GM23338 (cell line): Measurements from ENCODE around the gene HOXD1. TPM values are rescaled to one million over a fixed set of nuclear protein-coding genes. Genes with fewer than 3 reads are reported as not detected.

Experiments
- ATAC-seq: fragments of 200-7000 bp; cut with Tn5 transposase; 3 replicates; pipeline ENCODE4 v1.9.1; 2020
- DNase-seq: peaks from one replicate; pipeline ENCODE4 v3.0.0-alpha.2; 2015; ENCODE audit warnings: low spot score
- H2AFZ ChIP-seq: fragments of 200-600 bp; sonication (generic); 2 replicates; pipeline ENCODE4 v1.8.0; 2016; ENCODE audit warnings: antibody characterized with exemption, mild to moderate bottlenecking, moderate library complexity
- H3F3A ChIP-seq: fragments of 200-600 bp; sonication (generic); replicated peaks from 2 replicates; pipeline ENCODE4 v1.8.0; 2017; ENCODE audit warnings: antibody characterized with exemption, mixed run types, low read depth
- H3K27ac ChIP-seq: fragments of 200-600 bp; sonication (generic); 2 replicates; pipeline ENCODE4 v1.6.1; 2016; ENCODE audit warnings: low read depth
- H3K27me3 ChIP-seq: fragments of 200-600 bp; sonication (generic); 2 replicates; pipeline ENCODE4 v1.8.0; 2016; ENCODE audit warnings: mild to moderate bottlenecking, mixed run types, moderate library complexity; ENCODE audit not compliant: insufficient read depth
- H3K36me3 ChIP-seq: fragments of 200-600 bp; sonication (generic); 2 replicates; pipeline ENCODE4 v1.8.0; 2016; ENCODE audit warnings: mild to moderate bottlenecking; ENCODE audit not compliant: insufficient read depth
- H3K4me1 ChIP-seq: fragments of 200-600 bp; sonication (generic); 2 replicates; pipeline ENCODE4 v1.8.0; 2016; ENCODE audit warnings: mild to moderate bottlenecking, moderate library complexity; ENCODE audit not compliant: insufficient read depth
- H3K4me2 ChIP-seq: fragments of 200-600 bp; sonication (generic); 2 replicates; pipeline ENCODE4 v1.7.1; 2017; ENCODE audit warnings: mixed run types
- H3K4me3 ChIP-seq: fragments of 200-600 bp; sonication (generic); 2 replicates; pipeline ENCODE4 v1.6.1; 2016; ENCODE audit warnings: mixed run types
- H3K79me2 ChIP-seq: fragments of 200-600 bp; sonication (generic); replicated peaks from 2 replicates; pipeline ENCODE4 v1.8.0; 2017; ENCODE audit warnings: mild to moderate bottlenecking; ENCODE audit not compliant: insufficient read depth
- H3K9me2 ChIP-seq: fragments of 200-600 bp; sonication (generic); 2 replicates; pipeline ENCODE4 v1.8.0; 2017; ENCODE audit not compliant: insufficient read depth
- H4K20me1 ChIP-seq: fragments of 200-600 bp; sonication (generic); replicated peaks from 2 replicates; pipeline ENCODE4 v1.8.0; 2017; ENCODE audit warnings: mild to moderate bottlenecking; ENCODE audit not compliant: insufficient read depth
- H3K27ac Mint-ChIP-seq: 2 replicates; pipeline ENCODE4 v1.8.0; 2020; ENCODE audit warnings: inconsistent platforms, mild to moderate bottlenecking, moderate library complexity, mixed read lengths
- H3K27me3 Mint-ChIP-seq: 3 replicates; pipeline ENCODE4 v1.8.0; 2022; ENCODE audit warnings: low read depth, mild to moderate bottlenecking, moderate library complexity, mixed read lengths, inconsistent platforms; ENCODE audit not compliant: insufficient read depth, poor library complexity
- H3K36me3 Mint-ChIP-seq: 3 replicates; pipeline ENCODE4 v1.8.0; 2021; ENCODE audit warnings: low read depth, mild to moderate bottlenecking, inconsistent platforms, moderate library complexity, mixed read lengths
- H3K4me1 Mint-ChIP-seq: 3 replicates; pipeline ENCODE4 v1.8.0; 2020; ENCODE audit warnings: mild to moderate bottlenecking, inconsistent platforms, mixed read lengths
- H3K4me3 Mint-ChIP-seq: 3 replicates; pipeline ENCODE4 v1.8.0; 2021; ENCODE audit warnings: moderate library complexity, mild to moderate bottlenecking, inconsistent platforms, mixed read lengths
- H3K9me3 Mint-ChIP-seq: 3 replicates; pipeline ENCODE4 v1.8.0; 2020; ENCODE audit warnings: moderate library complexity, mild to moderate bottlenecking, inconsistent platforms, mixed read lengths
- CREB1 ChIP-seq: fragments of 250-450 bp; sonication (Bioruptor Pico); IDR thresholded peaks from 2 replicates; pipeline ENCODE4 v1.5.0; 2020; ENCODE audit warnings: low read depth, mild to moderate bottlenecking, moderate library complexity
- EZH2 ChIP-seq: fragments of 200-600 bp; sonication (generic); IDR thresholded peaks from one replicate; pipeline ENCODE4 v1.8.0; 2017; ENCODE audit warnings: antibody characterized with exemption, mild to moderate bottlenecking, low read depth; ENCODE audit not compliant: unreplicated experiment
- EZH2phosphoT487 ChIP-seq: fragments of 200-600 bp; sonication (generic); IDR thresholded peaks from one replicate; pipeline ENCODE4 v1.8.1; 2018; ENCODE audit warnings: antibody characterized with exemption; ENCODE audit not compliant: unreplicated experiment
- JUNB ChIP-seq: IDR thresholded peaks from one replicate; pipeline ENCODE4 v1.6.1; 2016; ENCODE audit warnings: antibody characterized with exemption; ENCODE audit not compliant: unreplicated experiment
- NANOG ChIP-seq: IDR thresholded peaks from 2 replicates; pipeline ENCODE4 v1.6.1; 2016; ENCODE audit warnings: antibody characterized with exemption, borderline replicate concordance
- POLR2AphosphoS5 ChIP-seq: IDR thresholded peaks from 2 replicates; pipeline ENCODE4 v1.6.1; 2016; ENCODE audit warnings: antibody characterized with exemption, low read depth
- STAT1 ChIP-seq: IDR thresholded peaks from one replicate; pipeline ENCODE4 v1.6.1; 2016; ENCODE audit warnings: antibody characterized with exemption; ENCODE audit not compliant: unreplicated experiment
- ZNF114 ChIP-seq: fragments of 250-450 bp; sonication (Bioruptor Pico); IDR thresholded peaks from 2 replicates; pipeline ENCODE4 v1.5.0; 2020; ENCODE audit warnings: mild to moderate bottlenecking, moderate library complexity
- polyA plus RNA-seq: library from polyadenylated mRNA; unstranded; fragments of >200 nt; fragmentation: Nextera tagmentation; extraction: Ambion mirVana; gene quantifications from 2 replicates; pipeline ENCODE4 v1.2.1, GENCODE V29; 2016
- total RNA-seq: library from RNA; depleted of rRNA; stranded (reverse); fragments of >200 nt; shearing (Covaris generic); gene quantifications from 2 replicates; pipeline ENCODE4 v1.2.3, GENCODE V29; 2014
- TF ChIP-seq, protein P1 (sequence below): IDR thresholded peaks from 2 replicates; pipeline ENCODE4 v1.6.1; 2016; ENCODE audit warnings: antibody characterized with exemption
- TF ChIP-seq, protein P2 (sequence below): IDR thresholded peaks from one replicate; pipeline ENCODE4 v1.6.1; 2018; ENCODE audit warnings: antibody characterized with exemption; ENCODE audit not compliant: unreplicated experiment
- TF ChIP-seq, protein P3 (sequence below), 2 experiments: fragments of 200-600 bp in 1 of 2; sonication (generic) in 1 of 2; conservative IDR thresholded peaks; 2 replicates each; pipeline versions ENCODE4 v1.5.1 to v1.6.1; 2016 to 2017; ENCODE audit warnings: antibody characterized with exemption in 2 of 2, low read depth in 2 of 2, mild to moderate bottlenecking in 2 of 2, moderate library complexity in 1 of 2

Gene HOXD1
- total and polyA plus RNA-seq, 2 experiments from 2014 or later = not detected

DNA sequence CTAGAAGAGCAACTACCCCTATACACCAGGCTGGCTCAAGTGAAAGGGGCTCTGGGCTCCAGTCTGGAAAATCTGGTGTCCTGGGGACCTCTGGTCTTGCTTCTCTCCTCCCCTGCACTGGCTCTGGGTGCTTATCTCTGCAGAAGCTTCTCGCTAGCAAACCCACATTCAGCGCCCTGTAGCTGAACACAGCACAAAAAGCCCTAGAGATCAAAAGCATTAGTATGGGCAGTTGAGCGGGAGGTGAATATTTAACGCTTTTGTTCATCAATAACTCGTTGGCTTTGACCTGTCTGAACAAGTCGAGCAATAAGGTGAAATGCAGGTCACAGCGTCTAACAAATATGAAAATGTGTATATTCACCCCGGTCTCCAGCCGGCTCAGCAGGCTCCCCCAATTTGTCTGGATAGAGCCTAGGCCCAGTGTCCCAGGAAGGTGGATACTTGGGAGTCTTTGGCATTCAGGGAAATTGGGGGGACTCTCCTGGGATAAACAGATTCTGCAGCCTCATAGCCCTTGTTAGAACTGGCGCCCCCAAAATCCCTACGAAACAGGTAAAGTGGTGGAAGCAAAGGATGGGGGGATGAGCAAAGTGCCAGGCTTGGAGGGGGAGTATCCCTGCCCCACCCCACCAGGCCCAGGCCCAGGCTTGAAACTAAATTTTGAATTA, 39.6 kb upstream of the HOXD1 start:
- Mint-ChIP-seq H3K27ac (no peak overlapping the region), H3K4me1 (peaks cover 15% of the 10 kb centered on the region), H3K4me3 (no peak overlapping the region), H3K9me3 (0 out of 3 replicates have a peak, but pooled peaks cover 2% of the 10 kb centered on the region), H3K36me3 (no peaks in the 10 kb centered on the region), H3K27me3 (peaks cover 99% of the 10 kb centered on the region)
- H2AFZ ChIP-seq = no peak overlapping the region
- peaks cover 17% of the 10 kb centered on the region for H3K4me1 ChIP-seq
- TF ChIP-seq EZH2 (peak; percentile 82), POLR2AphosphoS5 (no peak)
- peaks cover 46% of the 10 kb centered on the region for H4K20me1 ChIP-seq
- H3K27me3 ChIP-seq = peaks cover 100% of the 10 kb centered on the region
- ATAC-seq (no peak), DNase-seq (peak; percentile 13)
- peaks cover 20% of the 10 kb centered on the region; the same call in 1 of the 2 replicates for H3F3A ChIP-seq
- H3K4me3 ChIP-seq = no peak overlapping the region
- no peaks in the 10 kb centered on the region for H3K79me2 ChIP-seq
- 0 out of 2 replicates have a peak overlapping the region, but pooled peaks have one; percentile 24 for H3K4me2 ChIP-seq
- H3K36me3 ChIP-seq = no peaks in the 10 kb centered on the region
- no peak overlapping the region for H3K27ac ChIP-seq
- no peaks in the 10 kb centered on the region for H3K9me2 ChIP-seq

DNA sequence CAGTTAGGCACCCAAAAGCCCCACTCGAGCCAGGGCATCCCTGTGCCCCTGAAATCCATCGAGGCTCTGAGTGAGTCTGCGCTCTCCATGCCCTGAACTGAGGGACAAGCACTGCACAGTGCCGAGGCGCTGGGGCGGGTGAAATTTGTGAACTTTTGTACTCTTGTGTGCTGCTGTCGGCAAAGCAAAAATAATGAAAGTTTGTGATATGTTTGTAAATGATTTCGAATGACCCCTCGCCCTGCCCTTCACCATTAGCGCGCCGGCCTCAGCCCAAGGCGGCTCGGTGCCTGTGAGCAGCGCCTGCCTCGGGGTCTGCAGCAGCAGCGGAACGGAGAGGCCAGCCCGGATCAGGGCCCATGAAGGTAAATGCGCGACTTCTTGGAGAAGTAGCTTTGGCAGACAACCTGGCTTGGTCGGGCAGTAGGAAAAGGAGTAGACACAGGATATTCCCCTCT, 39.0 kb upstream of the HOXD1 start:
- DNase-seq = peak; percentile 51
- no peaks in the 10 kb centered on the region for H3K9me2 ChIP-seq
- H3K36me3 Mint-ChIP-seq = no peaks in the 10 kb centered on the region

More for the DNA sequence above, 39.0 kb upstream of the HOXD1 start:
- peaks cover 15% of the 10 kb centered on the region for H3K4me1 Mint-ChIP-seq
- H3K27ac Mint-ChIP-seq = no peak overlapping the region
- peak; percentile 9; the same call in 2 of the 3 replicates for ATAC-seq
- Histone ChIP-seq H3K36me3 (no peaks in the 10 kb centered on the region), H3K4me1 (peaks cover 22% of the 10 kb centered on the region), H3K4me3 (0 out of 2 replicates have a peak overlapping the region, but pooled peaks have one; percentile 17), H3K27me3 (peaks cover 100% of the 10 kb centered on the region), H3K27ac (no peak overlapping the region), H3F3A (peaks cover 25% of the 10 kb centered on the region; the same call in 1 of the 2 replicates), H3K4me2 (no peak overlapping the region), H2AFZ (no peak overlapping the region), H4K20me1 (peaks cover 52% of the 10 kb centered on the region), H3K79me2 (no peaks in the 10 kb centered on the region)
- H3K27me3 Mint-ChIP-seq = peaks cover 99% of the 10 kb centered on the region
- no peak overlapping the region for H3K4me3 Mint-ChIP-seq
- H3K9me3 Mint-ChIP-seq = 0 out of 3 replicates have a peak, but pooled peaks cover 2% of the 10 kb centered on the region
- TF ChIP-seq, protein P1, sequence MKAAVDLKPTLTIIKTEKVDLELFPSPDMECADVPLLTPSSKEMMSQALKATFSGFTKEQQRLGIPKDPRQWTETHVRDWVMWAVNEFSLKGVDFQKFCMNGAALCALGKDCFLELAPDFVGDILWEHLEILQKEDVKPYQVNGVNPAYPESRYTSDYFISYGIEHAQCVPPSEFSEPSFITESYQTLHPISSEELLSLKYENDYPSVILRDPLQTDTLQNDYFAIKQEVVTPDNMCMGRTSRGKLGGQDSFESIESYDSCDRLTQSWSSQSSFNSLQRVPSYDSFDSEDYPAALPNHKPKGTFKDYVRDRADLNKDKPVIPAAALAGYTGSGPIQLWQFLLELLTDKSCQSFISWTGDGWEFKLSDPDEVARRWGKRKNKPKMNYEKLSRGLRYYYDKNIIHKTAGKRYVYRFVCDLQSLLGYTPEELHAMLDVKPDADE = no peak
- TF ChIP-seq, protein P2, sequence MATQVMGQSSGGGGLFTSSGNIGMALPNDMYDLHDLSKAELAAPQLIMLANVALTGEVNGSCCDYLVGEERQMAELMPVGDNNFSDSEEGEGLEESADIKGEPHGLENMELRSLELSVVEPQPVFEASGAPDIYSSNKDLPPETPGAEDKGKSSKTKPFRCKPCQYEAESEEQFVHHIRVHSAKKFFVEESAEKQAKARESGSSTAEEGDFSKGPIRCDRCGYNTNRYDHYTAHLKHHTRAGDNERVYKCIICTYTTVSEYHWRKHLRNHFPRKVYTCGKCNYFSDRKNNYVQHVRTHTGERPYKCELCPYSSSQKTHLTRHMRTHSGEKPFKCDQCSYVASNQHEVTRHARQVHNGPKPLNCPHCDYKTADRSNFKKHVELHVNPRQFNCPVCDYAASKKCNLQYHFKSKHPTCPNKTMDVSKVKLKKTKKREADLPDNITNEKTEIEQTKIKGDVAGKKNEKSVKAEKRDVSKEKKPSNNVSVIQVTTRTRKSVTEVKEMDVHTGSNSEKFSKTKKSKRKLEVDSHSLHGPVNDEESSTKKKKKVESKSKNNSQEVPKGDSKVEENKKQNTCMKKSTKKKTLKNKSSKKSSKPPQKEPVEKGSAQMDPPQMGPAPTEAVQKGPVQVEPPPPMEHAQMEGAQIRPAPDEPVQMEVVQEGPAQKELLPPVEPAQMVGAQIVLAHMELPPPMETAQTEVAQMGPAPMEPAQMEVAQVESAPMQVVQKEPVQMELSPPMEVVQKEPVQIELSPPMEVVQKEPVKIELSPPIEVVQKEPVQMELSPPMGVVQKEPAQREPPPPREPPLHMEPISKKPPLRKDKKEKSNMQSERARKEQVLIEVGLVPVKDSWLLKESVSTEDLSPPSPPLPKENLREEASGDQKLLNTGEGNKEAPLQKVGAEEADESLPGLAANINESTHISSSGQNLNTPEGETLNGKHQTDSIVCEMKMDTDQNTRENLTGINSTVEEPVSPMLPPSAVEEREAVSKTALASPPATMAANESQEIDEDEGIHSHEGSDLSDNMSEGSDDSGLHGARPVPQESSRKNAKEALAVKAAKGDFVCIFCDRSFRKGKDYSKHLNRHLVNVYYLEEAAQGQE = no peak
- peak; percentile 95 for TF ChIP-seq EZH2phosphoT487
- no peak for TF ChIP-seq JUNB
- no peak for TF ChIP-seq CREB1
- TF ChIP-seq NANOG = no peak
- TF ChIP-seq EZH2 = peak; percentile 93
- TF ChIP-seq STAT1 = no peak
- TF ChIP-seq ZNF114 (CRISPR knock-in tag) = no peak
- no peak for TF ChIP-seq POLR2AphosphoS5
- TF ChIP-seq, protein P3, sequence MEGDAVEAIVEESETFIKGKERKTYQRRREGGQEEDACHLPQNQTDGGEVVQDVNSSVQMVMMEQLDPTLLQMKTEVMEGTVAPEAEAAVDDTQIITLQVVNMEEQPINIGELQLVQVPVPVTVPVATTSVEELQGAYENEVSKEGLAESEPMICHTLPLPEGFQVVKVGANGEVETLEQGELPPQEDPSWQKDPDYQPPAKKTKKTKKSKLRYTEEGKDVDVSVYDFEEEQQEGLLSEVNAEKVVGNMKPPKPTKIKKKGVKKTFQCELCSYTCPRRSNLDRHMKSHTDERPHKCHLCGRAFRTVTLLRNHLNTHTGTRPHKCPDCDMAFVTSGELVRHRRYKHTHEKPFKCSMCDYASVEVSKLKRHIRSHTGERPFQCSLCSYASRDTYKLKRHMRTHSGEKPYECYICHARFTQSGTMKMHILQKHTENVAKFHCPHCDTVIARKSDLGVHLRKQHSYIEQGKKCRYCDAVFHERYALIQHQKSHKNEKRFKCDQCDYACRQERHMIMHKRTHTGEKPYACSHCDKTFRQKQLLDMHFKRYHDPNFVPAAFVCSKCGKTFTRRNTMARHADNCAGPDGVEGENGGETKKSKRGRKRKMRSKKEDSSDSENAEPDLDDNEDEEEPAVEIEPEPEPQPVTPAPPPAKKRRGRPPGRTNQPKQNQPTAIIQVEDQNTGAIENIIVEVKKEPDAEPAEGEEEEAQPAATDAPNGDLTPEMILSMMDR (conservative IDR thresholded peaks at IDR 0.05; ENCODE audit: low read depth in 2 of 2) = no peak
